Measurements from ENCODE around the gene RIBC1. TPM values are rescaled to one million over a fixed set of nuclear protein-coding genes. Genes with fewer than 3 reads are reported as not detected.
"Not testable (repeated sequence)": the region's sequence is repeated elsewhere in the genome, so short reads cannot be mapped to it uniquely, and the experiment has no call there.

RIBC1 gene
- total RNA-seq, 1 experiment from 2014 or later: 0.88 TPM

GRCh38 chrX:53412446-53412845 is 10.2 kb upstream of the RIBC1 start:
- BruUV-seq (replicated peaks): no TSS peak
- peaks cover 44% of the 10 kb centered on the region for H3K36me3 Mint-ChIP-seq (ENCODE audit: insufficient read depth, unreplicated experiment)
- no peak overlapping the region for H3K27ac Mint-ChIP-seq (ENCODE audit: unreplicated experiment)
- CTCF ChIA-PET: interaction anchor here (0.7 kb wide), 1 partner anchor 271 kb away, joined by 3 read pairs; no protein-coding TSS in a partner anchor
- POLR2A ChIA-PET: no interaction called here
- Histone ChIP-seq H3K9me3 (no peaks in the 10 kb centered on the region), H3K27me3 (replicated peaks; ENCODE audit: control insufficient read depth, insufficient read depth, low read length) (no peaks in the 10 kb centered on the region), H3K4me1 (no peaks in the 10 kb centered on the region), H3K4me3 (ENCODE audit: low read depth, low read length) (no peak overlapping the region), H3K36me3 (ENCODE audit: control insufficient read depth, insufficient read depth, low read length) (no peaks in the 10 kb centered on the region)
- intact Hi-C loops (cut with micrococcal nuclease; ENCODE audit: unreplicated experiment): no loop called here
- no peaks in the 10 kb centered on the region for H3K27me3 Mint-ChIP-seq (ENCODE audit: insufficient read depth, unreplicated experiment)
- no peak for DNase-seq
- no peaks in the 10 kb centered on the region for H3K4me1 Mint-ChIP-seq (ENCODE audit: low read depth, unreplicated experiment)
- H3K4me3 Mint-ChIP-seq (ENCODE audit: unreplicated experiment): no peak overlapping the region
- TF ChIP-seq, protein P1, sequence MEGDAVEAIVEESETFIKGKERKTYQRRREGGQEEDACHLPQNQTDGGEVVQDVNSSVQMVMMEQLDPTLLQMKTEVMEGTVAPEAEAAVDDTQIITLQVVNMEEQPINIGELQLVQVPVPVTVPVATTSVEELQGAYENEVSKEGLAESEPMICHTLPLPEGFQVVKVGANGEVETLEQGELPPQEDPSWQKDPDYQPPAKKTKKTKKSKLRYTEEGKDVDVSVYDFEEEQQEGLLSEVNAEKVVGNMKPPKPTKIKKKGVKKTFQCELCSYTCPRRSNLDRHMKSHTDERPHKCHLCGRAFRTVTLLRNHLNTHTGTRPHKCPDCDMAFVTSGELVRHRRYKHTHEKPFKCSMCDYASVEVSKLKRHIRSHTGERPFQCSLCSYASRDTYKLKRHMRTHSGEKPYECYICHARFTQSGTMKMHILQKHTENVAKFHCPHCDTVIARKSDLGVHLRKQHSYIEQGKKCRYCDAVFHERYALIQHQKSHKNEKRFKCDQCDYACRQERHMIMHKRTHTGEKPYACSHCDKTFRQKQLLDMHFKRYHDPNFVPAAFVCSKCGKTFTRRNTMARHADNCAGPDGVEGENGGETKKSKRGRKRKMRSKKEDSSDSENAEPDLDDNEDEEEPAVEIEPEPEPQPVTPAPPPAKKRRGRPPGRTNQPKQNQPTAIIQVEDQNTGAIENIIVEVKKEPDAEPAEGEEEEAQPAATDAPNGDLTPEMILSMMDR (IDR thresholded peaks at IDR 0.05; ENCODE audit: insufficient read depth in 1 of 2, low read depth in 1 of 2, low read length in 1 of 2, severe bottlenecking in 1 of 2, unreplicated experiment in 1 of 2): no peak
- H3K9me3 Mint-ChIP-seq (ENCODE audit: unreplicated experiment): no peaks in the 10 kb centered on the region

GRCh38 chrX:53420351-53420750 is 2.3 kb upstream of the RIBC1 start:
- H3K36me3 ChIP-seq (ENCODE audit: control insufficient read depth, insufficient read depth, low read length); DNase-seq; POLR2A ChIA-PET; H3K4me1 Mint-ChIP-seq (ENCODE audit: low read depth, unreplicated experiment); intact Hi-C loops (cut with micrococcal nuclease; ENCODE audit: unreplicated experiment); H3K9me3 ChIP-seq; H3K27ac Mint-ChIP-seq (ENCODE audit: unreplicated experiment); H3K27me3 Mint-ChIP-seq (ENCODE audit: insufficient read depth, unreplicated experiment); H3K4me3 Mint-ChIP-seq (ENCODE audit: unreplicated experiment); H3K4me1 ChIP-seq; H3K4me3 ChIP-seq (ENCODE audit: low read depth, low read length); H3K27me3 ChIP-seq (replicated peaks; ENCODE audit: control insufficient read depth, insufficient read depth, low read length); H3K9me3 Mint-ChIP-seq (ENCODE audit: unreplicated experiment); BruUV-seq (replicated peaks): not testable (repeated sequence)
- CTCF ChIA-PET: interaction anchor here (0.7 kb wide), 1 partner anchor 105 kb away, joined by 4 read pairs; no protein-coding TSS in a partner anchor
- H3K36me3 Mint-ChIP-seq (ENCODE audit: insufficient read depth, unreplicated experiment): peaks cover 11% of the 10 kb centered on the region

- H3K27me3 ChIP-seq (replicated peaks; ENCODE audit: control insufficient read depth, insufficient read depth, low read length): no peaks in the 10 kb centered on the region
- H3K27ac Mint-ChIP-seq (ENCODE audit: unreplicated experiment): peak overlapping the region; percentile 98
- peaks cover 6% of the 10 kb centered on the region for H3K4me1 Mint-ChIP-seq (ENCODE audit: low read depth, unreplicated experiment)
- TF ChIP-seq, protein P1 (IDR thresholded peaks at IDR 0.05; ENCODE audit: insufficient read depth in 1 of 2, low read depth in 1 of 2, low read length in 1 of 2, severe bottlenecking in 1 of 2, unreplicated experiment in 1 of 2): no peak
- peaks cover 16% of the 10 kb centered on the region for H3K36me3 Mint-ChIP-seq (ENCODE audit: insufficient read depth, unreplicated experiment)
- no peaks in the 10 kb centered on the region for H3K9me3 ChIP-seq
- ChIA-PET CTCF (no interaction called here), POLR2A (no interaction called here)
- no peak for DNase-seq
- H3K4me3 ChIP-seq (ENCODE audit: low read depth, low read length): peak overlapping the region; percentile 76
- no TSS peak for BruUV-seq (replicated peaks)
- no peaks in the 10 kb centered on the region for H3K36me3 ChIP-seq (ENCODE audit: control insufficient read depth, insufficient read depth, low read length)
- H3K27me3 Mint-ChIP-seq (ENCODE audit: insufficient read depth, unreplicated experiment): no peaks in the 10 kb centered on the region
- H3K9me3 Mint-ChIP-seq (ENCODE audit: unreplicated experiment): no peaks in the 10 kb centered on the region
- H3K4me3 Mint-ChIP-seq (ENCODE audit: unreplicated experiment): peak overlapping the region; percentile 83
- intact Hi-C loops (cut with micrococcal nuclease; ENCODE audit: unreplicated experiment): no loop called here
- H3K4me1 ChIP-seq: 0 out of 2 replicates have a peak, but pooled peaks cover 4% of the 10 kb centered on the region
Observed at GRCh38 chrX:53421125-53421524, 1.5 kb upstream of the RIBC1 start.

GRCh38 chrX:53421772-53422085 is 944 bp upstream of the RIBC1 start:
- peak overlapping the region; percentile 76 for H3K4me3 ChIP-seq (ENCODE audit: low read depth, low read length)
- H3K27me3 ChIP-seq (replicated peaks; ENCODE audit: control insufficient read depth, insufficient read depth, low read length): no peaks in the 10 kb centered on the region
- Mint-ChIP-seq H3K27me3 (ENCODE audit: insufficient read depth, unreplicated experiment) (no peaks in the 10 kb centered on the region), H3K36me3 (ENCODE audit: insufficient read depth, unreplicated experiment) (peaks cover 16% of the 10 kb centered on the region), H3K4me1 (ENCODE audit: low read depth, unreplicated experiment) (peaks cover 6% of the 10 kb centered on the region), H3K27ac (ENCODE audit: unreplicated experiment) (peak overlapping the region; percentile 98), H3K9me3 (ENCODE audit: unreplicated experiment) (no peaks in the 10 kb centered on the region), H3K4me3 (ENCODE audit: unreplicated experiment) (peak overlapping the region; percentile 83)
- intact Hi-C loops (cut with micrococcal nuclease; ENCODE audit: unreplicated experiment): loop anchor here (1.0 to 2.0 kb wide), 2 partner anchors 13 to 19 kb away; partner anchors contain the start of gene HSD17B10
- TF ChIP-seq, protein P1 (IDR thresholded peaks at IDR 0.05; ENCODE audit: insufficient read depth in 1 of 2, low read depth in 1 of 2, low read length in 1 of 2, severe bottlenecking in 1 of 2, unreplicated experiment in 1 of 2): no peak
- no TSS peak for BruUV-seq (replicated peaks)
- H3K4me1 ChIP-seq: 0 out of 2 replicates have a peak, but pooled peaks cover 4% of the 10 kb centered on the region
- no peaks in the 10 kb centered on the region for H3K36me3 ChIP-seq (ENCODE audit: control insufficient read depth, insufficient read depth, low read length)
- ChIA-PET CTCF (interaction anchor here (1.0 kb wide), 1 partner anchor 107 kb away, joined by 3 read pairs; no protein-coding TSS in a partner anchor), POLR2A (interaction anchor here (0.6 to 1.3 kb wide), 5 partner anchors 18 to 262 kb away, joined by 3 to 4 read pairs (median 4); partner anchors contain the start of gene KDM5C)
- no peak for DNase-seq
- no peaks in the 10 kb centered on the region for H3K9me3 ChIP-seq
